ENCODE data around the gene ZNF311. TPM values are rescaled to one million over a fixed set of nuclear protein-coding genes. Genes with fewer than 3 reads are reported as not detected.
"Not testable (repeated sequence)": the region's sequence is repeated elsewhere in the genome, so short reads cannot be mapped to it uniquely, and the experiment has no call there.

The ZNF311 gene
- total RNA-seq, 1 experiment from 2014 or later = 0.84 TPM

DNA sequence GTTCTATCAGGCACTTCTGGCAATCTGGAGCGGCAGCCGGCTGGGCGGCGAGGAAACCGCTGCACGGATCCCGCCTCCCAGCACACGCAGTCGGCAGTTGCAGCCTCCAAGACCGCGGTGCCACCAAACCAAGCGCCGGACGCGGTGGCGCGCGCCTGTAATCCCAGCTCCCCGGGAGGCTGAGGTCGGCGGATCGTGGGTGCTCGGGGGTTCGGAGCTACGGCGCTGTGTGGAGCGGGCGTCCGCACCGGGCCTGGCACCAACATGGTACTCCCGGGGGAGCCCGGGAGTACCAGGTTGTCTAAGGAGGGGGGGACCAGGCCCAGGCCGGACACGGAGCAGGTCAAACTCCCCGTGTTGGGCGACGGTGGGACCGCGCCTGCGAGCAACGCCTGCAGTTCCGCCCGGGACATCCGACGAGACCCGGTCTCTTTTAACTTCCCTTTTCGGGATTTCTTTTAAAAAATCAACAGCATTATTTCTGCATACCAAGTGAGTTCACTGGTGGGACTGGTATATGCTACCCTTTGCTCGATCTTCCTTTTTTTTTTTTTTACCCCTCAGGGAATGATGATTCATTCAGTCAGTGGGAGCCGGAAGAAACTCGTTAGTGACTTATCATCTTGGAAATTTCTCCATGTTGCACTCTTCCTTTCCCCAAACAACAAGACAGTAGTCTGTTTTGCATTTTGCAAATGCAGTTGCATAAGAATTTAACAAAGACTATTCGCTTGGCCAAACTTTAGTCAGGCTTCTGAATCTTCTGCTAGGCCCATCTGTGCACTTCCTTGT is 27.6 kb downstream of the ZNF311 start:
- H3K36me3 ChIP-seq (ENCODE audit: insufficient read depth, low read length, poor library complexity, severe bottlenecking) = no peaks in the 10 kb centered on the region
- DNase-seq (ENCODE audit: low spot score) = peak; percentile 87
- TF ChIP-seq CTCF (conservative IDR thresholded peaks at IDR 0.05; ENCODE audit: low read depth, low read length) (no peak), EZH2 (IDR thresholded peaks at IDR 0.05; ENCODE audit: borderline replicate concordance, low read depth, low read length, poor library complexity, severe bottlenecking) (no peak)
- peaks cover 15% of the 10 kb centered on the region for H3K4me1 ChIP-seq (ENCODE audit: insufficient read depth, low read length, poor library complexity, severe bottlenecking)
- peak overlapping the region; percentile 73 for H3K27ac ChIP-seq (ENCODE audit: low read depth, low read length, poor library complexity, severe bottlenecking)
- intact Hi-C loops (cut with micrococcal nuclease; ENCODE audit: unreplicated experiment) = no loop called here
- ChIA-PET POLR2A (ENCODE audit: low non-redundant PET) (no interaction called here), CTCF (no interaction called here)
- peak overlapping the region; percentile 49 for H3K4me3 ChIP-seq (ENCODE audit: low read depth, low read length, poor library complexity, severe bottlenecking)
- no peaks in the 10 kb centered on the region for H3K27me3 ChIP-seq (replicated peaks; ENCODE audit: insufficient read depth, low read depth, low read length, poor library complexity)
- TSS peak; percentile 86 for BruUV-seq (replicated peaks)
- H3K9me3 ChIP-seq (ENCODE audit: low read depth, low read length, poor library complexity, severe bottlenecking) = no peaks in the 10 kb centered on the region

GRCh38 chr6:28976677-28977076 is 28.4 kb downstream of the ZNF311 start:
- DNase-seq (ENCODE audit: low spot score) = no peak
- POLR2A ChIA-PET (ENCODE audit: low non-redundant PET) = interaction anchor here (0.6 kb wide), 1 partner anchor 534 kb away, joined by 3 read pairs; no protein-coding TSS in a partner anchor
- no TSS peak for BruUV-seq (replicated peaks)
- Histone ChIP-seq H3K4me3 (ENCODE audit: low read depth, low read length, poor library complexity, severe bottlenecking) (peak overlapping the region; percentile 49), H3K27ac (ENCODE audit: low read depth, low read length, poor library complexity, severe bottlenecking) (peak overlapping the region; percentile 73), H3K27me3 (replicated peaks; ENCODE audit: insufficient read depth, low read depth, low read length, poor library complexity) (no peaks in the 10 kb centered on the region), H3K4me1 (ENCODE audit: insufficient read depth, low read length, poor library complexity, severe bottlenecking) (peaks cover 15% of the 10 kb centered on the region), H3K36me3 (ENCODE audit: insufficient read depth, low read length, poor library complexity, severe bottlenecking) (no peaks in the 10 kb centered on the region), H3K9me3 (ENCODE audit: low read depth, low read length, poor library complexity, severe bottlenecking) (no peaks in the 10 kb centered on the region)
- CTCF ChIA-PET = no interaction called here
- no peak for TF ChIP-seq EZH2 (IDR thresholded peaks at IDR 0.05; ENCODE audit: borderline replicate concordance, low read depth, low read length, poor library complexity, severe bottlenecking)
- TF ChIP-seq CTCF (conservative IDR thresholded peaks at IDR 0.05; ENCODE audit: low read depth, low read length) = no peak
- intact Hi-C loops (cut with micrococcal nuclease; ENCODE audit: unreplicated experiment) = no loop called here

DNA sequence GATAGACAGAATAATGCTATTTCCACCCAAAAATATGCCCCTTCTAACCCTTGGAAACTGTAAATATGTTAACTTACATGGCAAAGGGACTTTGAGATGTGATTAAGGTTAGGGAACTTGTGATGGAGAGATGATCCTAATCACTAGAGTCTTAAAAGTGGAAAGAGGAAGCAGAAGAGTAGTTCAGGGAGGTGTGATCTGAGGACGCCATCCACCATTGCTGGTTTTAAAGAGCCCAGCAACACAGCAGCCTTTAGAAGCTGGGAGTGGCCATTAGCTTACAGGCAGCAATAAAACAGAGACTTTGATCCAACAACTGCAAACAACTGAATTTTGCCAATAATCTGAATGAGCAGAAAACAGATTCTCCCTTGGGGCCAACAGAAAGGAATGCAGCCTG is 30.6 kb downstream of the ZNF311 start:
- H3K36me3 ChIP-seq (ENCODE audit: insufficient read depth, low read length, poor library complexity, severe bottlenecking) = no peaks in the 10 kb centered on the region
- no peak overlapping the region for H3K27ac ChIP-seq (ENCODE audit: low read depth, low read length, poor library complexity, severe bottlenecking)
- intact Hi-C loops (cut with micrococcal nuclease; ENCODE audit: unreplicated experiment) = no loop called here
- POLR2A ChIA-PET (ENCODE audit: low non-redundant PET) = no interaction called here
- H3K27me3 ChIP-seq (replicated peaks; ENCODE audit: insufficient read depth, low read depth, low read length, poor library complexity) = no peaks in the 10 kb centered on the region
- CTCF ChIA-PET = no interaction called here
- peaks cover 10% of the 10 kb centered on the region for H3K4me1 ChIP-seq (ENCODE audit: insufficient read depth, low read length, poor library complexity, severe bottlenecking)
- BruUV-seq (replicated peaks) = no TSS peak
- H3K4me3 ChIP-seq (ENCODE audit: low read depth, low read length, poor library complexity, severe bottlenecking) = no peak overlapping the region
- DNase-seq (ENCODE audit: low spot score) = no peak
- H3K9me3 ChIP-seq (ENCODE audit: low read depth, low read length, poor library complexity, severe bottlenecking) = no peaks in the 10 kb centered on the region
- TF ChIP-seq EZH2 (IDR thresholded peaks at IDR 0.05; ENCODE audit: borderline replicate concordance, low read depth, low read length, poor library complexity, severe bottlenecking) (no peak), CTCF (conservative IDR thresholded peaks at IDR 0.05; ENCODE audit: low read depth, low read length) (no peak)

- H3K36me3 ChIP-seq (ENCODE audit: insufficient read depth, low read length, poor library complexity, severe bottlenecking); H3K4me3 ChIP-seq (ENCODE audit: low read depth, low read length, poor library complexity, severe bottlenecking); H3K27me3 ChIP-seq (replicated peaks; ENCODE audit: insufficient read depth, low read depth, low read length, poor library complexity); CTCF ChIA-PET; H3K27ac ChIP-seq (ENCODE audit: low read depth, low read length, poor library complexity, severe bottlenecking); POLR2A ChIA-PET (ENCODE audit: low non-redundant PET); DNase-seq (ENCODE audit: low spot score); H3K9me3 ChIP-seq (ENCODE audit: low read depth, low read length, poor library complexity, severe bottlenecking); BruUV-seq (replicated peaks); H3K4me1 ChIP-seq (ENCODE audit: insufficient read depth, low read length, poor library complexity, severe bottlenecking); intact Hi-C loops (cut with micrococcal nuclease; ENCODE audit: unreplicated experiment): not testable (repeated sequence)
These were observed 35.1 kb downstream of the ZNF311 start for GRCh38 chr6:28970056-28970455.
